HFF-Myc (cell line): ENCODE results near the gene CAPN3.

ENCODE experiments used
- DNase-seq: peaks from one replicate; pipeline ENCODE4 v3.0.0-alpha.2; 2011; ENCODE audit warnings: low read depth; ENCODE audit errors: extremely low read depth
- H3K4me3 ChIP-seq: replicated peaks from 2 replicates; pipeline ENCODE4 v1.5.1; 2011; ENCODE audit warnings: low read depth, mild to moderate bottlenecking, control low read depth, low read length
- TF ChIP-seq, protein P1 (sequence below): IDR thresholded peaks from 2 replicates; pipeline ENCODE4 v1.5.1; 2012; ENCODE audit warnings: mild to moderate bottlenecking, low read depth, low read length, control low read depth; ENCODE audit errors: missing control alignments

Gene CAPN3

DNA sequence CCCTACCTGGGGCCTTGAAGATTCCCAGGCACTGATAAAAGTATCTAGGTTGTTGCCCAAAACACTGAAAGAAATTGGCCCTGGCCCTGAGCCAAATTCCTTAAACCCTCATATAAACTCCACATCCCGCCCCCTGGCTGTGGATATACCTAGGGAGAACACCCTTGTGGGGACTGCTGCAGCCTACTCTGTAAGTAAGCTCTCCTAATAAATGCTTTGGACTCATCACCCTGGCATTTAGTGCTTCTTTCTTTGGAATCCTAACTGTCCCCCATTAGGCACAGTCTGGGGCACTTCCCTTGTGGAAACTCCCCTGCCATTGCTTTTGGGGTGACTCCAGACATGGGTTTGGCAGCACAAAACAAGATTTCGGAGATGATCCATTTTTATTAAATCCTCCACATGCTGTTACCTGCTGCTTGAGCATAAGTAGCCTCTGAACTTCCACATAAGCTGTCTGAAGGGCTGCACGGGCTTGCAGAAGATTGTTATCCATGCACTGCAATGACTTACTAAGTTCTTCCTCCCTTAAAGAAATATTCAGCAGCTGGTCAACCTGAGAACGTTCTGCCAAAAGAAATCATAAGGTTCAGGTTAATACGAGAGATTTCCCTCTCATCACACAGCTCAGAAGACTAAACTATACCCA is 85.2 kb downstream of the CAPN3 start:
- TF ChIP-seq, protein P1, sequence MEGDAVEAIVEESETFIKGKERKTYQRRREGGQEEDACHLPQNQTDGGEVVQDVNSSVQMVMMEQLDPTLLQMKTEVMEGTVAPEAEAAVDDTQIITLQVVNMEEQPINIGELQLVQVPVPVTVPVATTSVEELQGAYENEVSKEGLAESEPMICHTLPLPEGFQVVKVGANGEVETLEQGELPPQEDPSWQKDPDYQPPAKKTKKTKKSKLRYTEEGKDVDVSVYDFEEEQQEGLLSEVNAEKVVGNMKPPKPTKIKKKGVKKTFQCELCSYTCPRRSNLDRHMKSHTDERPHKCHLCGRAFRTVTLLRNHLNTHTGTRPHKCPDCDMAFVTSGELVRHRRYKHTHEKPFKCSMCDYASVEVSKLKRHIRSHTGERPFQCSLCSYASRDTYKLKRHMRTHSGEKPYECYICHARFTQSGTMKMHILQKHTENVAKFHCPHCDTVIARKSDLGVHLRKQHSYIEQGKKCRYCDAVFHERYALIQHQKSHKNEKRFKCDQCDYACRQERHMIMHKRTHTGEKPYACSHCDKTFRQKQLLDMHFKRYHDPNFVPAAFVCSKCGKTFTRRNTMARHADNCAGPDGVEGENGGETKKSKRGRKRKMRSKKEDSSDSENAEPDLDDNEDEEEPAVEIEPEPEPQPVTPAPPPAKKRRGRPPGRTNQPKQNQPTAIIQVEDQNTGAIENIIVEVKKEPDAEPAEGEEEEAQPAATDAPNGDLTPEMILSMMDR: no peak
- no peak for DNase-seq
- H3K4me3 ChIP-seq: no peak overlapping the region

DNA sequence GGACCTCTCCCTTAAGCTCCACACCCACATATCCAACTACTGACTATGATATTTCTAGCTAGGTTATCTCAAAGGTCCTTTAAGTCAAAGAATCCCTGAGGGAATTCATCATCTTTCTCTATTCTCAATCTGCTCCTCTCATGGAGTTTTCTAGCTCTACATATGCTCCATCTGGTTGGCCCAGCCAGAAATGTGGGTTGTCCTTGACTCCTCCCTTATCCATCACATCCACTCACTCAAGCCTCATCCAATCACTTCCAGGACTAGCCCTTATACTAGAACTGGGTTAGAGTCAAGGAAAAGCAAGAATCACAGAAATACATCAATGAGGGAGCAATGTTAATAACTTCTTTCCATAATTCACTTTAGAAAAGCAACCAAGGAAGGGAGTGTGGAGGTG is 86.2 kb downstream of the CAPN3 start:
- no peak overlapping the region for H3K4me3 ChIP-seq
- TF ChIP-seq, protein P1: no peak
- no peak for DNase-seq

DNA sequence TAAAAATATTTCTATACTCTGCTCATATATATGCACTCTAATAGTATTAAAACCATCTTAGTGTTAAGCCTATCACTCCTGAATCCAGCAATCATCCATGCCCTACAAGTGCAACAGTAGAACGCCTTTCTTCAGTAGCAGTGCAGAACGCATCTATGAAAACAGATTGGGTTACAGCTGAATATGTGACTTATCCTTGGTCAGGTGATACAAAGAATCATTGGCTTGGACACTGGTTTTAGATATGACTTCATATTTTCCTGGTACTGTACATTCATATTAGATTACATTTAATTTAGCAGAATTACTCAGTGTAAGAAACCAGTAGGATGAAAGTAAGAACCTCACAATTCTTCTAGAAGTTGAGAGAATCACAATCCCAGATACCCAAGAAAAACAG is 88.3 kb downstream of the CAPN3 start:
- H3K4me3 ChIP-seq: no peak overlapping the region
- TF ChIP-seq, protein P1: no peak
- no peak for DNase-seq

DNA sequence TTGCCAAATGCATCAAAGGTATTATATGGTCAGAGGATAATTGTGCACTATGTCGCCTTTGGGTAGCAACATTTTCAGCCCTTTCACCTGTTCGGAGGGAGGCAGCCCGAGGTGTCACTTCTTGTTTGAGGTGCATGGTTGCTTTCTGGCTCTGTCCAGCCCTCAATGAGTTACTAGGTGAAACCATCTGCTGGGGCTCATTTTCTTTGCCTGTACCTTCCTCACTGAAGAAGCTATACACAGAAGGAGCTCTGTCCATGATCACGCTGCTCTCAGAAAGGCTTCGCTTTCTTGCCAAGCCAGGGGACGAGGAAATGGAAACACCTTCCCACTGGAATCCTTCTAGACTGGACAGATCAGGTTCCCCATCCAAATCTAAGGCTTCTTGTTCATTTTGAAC is 89.0 kb downstream of the CAPN3 start:
- H3K4me3 ChIP-seq: no peak overlapping the region
- TF ChIP-seq, protein P1: no peak
- DNase-seq: no peak

DNA sequence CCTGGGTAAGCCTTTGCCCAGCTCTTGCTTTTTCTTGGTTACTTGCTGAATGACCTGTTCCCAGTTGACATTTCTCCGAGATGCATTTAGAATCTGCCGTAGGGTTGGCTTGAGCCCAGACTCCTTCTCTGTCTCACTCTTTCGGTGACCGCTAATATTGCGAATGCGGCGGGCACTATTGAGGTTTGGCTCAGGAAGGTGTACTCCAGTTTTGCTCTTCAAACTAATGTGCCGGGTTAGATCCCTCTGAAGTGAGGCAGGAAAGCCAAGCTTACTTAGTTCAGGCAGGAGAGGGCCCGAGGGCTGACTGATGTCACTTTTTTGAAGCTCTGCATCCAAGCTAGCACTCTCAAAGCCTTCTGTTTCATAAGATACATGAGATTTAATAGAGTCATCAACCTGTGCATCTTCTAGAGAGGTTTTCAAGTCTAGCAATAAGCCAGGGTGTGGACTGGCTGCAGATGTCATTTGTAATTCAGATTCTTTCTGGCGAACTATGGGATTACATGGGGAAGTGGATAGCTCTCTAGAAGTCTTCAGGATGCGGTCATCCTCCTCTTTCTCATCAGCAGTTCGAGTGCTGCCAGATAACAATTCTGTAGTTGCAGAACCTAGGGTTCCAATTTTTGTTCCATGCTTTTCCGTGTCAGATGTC is 90.6 kb downstream of the CAPN3 start:
- TF ChIP-seq, protein P1: no peak
- DNase-seq: no peak
- H3K4me3 ChIP-seq: no peak overlapping the region

DNA sequence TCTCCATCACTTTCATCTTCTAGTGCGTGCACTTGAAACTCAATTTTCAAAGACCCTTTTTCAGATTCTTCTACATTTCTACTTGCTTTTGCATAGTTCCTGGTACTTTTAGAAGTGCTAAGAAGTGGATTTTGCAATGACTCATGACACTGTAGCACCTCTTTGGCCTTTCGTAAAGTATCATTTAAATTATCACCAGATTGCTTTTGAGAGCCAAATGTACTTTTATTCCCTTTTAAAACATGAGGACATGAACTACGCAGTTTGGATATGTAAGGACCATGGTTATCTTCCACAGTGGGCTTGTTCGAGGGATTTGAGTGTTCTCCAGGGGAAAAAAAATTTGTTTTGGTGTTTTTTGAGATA is 91.1 kb downstream of the CAPN3 start:
- no peak overlapping the region for H3K4me3 ChIP-seq
- no peak for DNase-seq
- TF ChIP-seq, protein P1: no peak
